HG03354 (cell line): ENCODE results near the gene GGTLC3.
"Not testable (repeated sequence)": the region's sequence is repeated elsewhere in the genome, so short reads cannot be mapped to it uniquely, and the experiment has no call there.

Experiments
- ATAC-seq: cut with Tn5 transposase; IDR thresholded peaks from one replicate; pipeline ENCODE4 v1.9.1; 2021; ENCODE audit warnings: mild to moderate bottlenecking; ENCODE audit not compliant: unreplicated experiment, poor library complexity, severe bottlenecking

GGTLC3 gene

DNA sequence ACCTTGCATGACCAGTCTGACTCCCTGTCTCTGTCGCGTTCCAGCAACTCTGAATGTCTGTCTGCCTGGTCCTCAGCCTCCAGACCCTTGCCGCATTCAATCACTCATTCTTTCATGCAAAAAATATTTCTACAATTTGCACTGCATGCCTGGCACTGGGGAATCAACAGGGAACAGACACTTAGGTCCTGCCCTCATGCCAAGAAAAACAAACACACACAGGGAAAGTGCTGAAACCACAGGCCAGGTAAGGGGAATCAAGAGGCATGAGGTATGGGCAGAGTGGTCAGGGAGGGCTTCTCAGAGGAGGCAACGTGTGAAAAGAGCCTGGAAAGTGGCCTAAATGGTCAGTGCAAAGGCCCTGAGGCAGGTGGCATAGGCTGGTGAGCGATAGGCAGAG lies at the start of gene GGTLC3:
GGTLC3 (minus strand) TSS at position 101 of the 400 bp plus-strand sequence. CDS start 264 bp downstream, outside the sequence.
- ATAC-seq: not testable (repeated sequence)

DNA sequence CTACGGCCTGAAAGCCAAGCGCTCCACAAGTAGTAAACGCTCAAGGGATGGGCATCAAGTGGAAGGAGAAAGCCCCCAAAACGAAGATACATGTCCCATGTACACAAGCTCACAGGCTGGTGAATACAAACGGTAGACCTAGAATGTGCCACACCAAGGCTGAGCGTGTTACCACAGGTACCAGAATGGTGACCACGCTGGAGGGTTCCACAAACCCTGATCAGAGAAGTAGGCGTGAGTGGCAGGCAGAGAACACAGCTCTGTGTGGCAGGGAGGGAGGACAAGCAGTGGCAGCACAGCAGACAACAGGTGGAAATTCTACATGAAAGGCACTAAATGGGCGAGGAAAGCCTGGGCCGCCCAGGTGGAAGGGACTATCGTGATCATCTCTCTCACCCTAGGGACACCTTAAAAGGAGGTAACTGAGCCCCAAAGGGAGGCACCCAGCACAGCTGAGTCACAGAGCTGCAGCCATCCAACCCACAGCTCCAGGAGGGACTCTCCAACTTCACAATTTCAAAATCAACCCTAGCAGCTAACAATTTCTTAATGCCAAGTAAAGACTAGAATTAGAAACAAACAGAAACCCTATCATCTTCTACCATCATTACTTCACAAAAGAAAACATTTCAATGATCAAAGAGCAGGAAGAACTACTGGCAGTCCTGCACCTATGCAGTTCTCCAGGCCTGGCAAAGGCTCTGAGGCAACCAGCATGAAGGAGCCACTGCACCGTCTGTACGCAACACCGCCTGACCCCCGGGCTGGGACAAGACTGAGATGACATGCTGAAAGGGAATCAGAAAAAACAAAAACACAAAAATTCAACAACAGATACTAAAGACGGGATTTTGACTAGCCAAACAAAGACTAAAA lies 42.4 kb upstream of the GGTLC3 start:
- not testable (repeated sequence) for ATAC-seq

DNA sequence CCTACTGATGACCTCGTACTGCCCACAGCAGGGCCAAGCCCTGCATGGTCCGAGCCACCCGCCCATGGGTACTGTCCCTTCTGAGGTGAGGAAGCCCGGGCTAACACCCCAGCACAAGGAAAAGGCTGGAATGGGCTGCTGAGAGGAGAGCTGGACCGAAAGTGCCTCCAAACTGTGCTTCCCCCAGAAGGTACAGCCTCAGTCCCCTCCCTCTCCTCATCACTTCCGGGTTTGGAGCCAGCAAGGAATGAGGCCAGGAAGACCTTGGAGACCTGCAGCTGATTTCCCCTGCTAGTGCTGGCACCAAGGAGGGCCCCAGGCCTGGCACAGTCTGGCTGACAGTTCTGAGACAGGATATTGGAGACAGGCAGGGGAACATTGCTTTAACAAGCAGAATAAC lies 41.0 kb upstream of the GGTLC3 start:
- not testable (repeated sequence) for ATAC-seq

DNA sequence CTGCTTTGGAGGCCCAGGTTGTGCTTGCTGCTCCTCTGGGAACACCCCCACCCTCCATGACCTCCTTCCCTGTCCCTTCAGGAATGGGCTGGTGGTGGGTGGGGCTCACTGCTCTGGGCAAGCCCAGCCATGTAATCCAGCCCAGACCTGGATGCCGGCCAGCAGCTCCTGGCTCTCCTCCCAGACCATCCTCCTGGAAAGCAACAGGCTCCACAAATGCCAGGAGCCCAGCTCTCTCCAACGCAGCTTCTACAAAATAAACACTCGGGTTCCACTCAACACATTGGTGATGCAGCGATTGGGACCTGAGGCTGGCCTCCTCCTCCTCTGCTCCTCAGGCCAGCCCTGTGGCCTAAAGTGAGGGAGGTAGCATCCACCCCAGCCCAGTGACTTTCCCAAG lies 40.6 kb upstream of the GGTLC3 start:
- not testable (repeated sequence) for ATAC-seq

DNA sequence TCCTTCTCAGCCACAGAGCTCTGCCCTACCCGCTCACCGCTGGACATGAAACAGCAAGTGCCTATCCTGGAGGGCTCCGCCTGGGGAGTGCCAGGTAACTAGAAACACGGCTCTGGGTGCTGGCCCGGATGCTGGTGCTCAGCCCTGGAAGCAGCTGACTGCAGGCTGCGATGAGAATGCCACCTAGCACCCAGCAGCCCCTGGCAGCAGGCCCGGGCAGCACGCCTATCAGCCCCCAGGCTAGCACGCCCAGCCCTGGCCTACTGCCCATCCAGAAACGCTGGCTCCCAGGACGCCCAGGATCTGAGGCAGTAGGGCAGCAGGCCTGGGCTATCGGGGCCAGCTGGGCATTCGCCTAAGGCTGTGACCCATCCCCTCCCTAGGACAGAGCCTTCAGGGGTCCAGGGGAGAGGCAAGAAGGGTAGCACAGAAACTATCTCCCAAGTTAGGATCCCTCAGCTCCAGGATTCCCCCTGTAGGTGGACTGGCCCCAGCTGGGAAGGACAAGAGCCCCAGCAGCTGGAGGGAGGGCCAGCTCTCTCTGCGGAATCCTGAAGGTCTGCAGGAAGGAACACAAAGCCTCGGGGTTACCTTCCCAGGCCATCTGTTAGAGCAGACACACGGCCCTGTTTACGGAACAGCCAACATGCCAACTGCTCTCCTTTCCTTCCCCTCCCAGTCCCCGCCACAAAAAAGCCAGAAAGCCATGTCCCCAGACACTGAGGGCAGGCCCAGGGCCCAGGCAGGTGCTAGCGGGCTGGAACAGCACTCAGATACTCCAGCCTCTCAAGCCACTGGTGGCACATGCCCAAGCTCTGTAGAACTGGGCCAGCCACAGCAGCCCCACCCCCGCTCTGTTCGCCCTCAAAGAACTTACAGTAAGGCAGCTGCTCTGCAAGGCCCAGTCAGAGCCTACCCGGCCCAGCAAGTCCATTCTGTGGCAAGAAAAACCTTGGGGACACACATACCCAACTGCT lies 36.6 kb upstream of the GGTLC3 start:
- ATAC-seq: not testable (repeated sequence)

DNA sequence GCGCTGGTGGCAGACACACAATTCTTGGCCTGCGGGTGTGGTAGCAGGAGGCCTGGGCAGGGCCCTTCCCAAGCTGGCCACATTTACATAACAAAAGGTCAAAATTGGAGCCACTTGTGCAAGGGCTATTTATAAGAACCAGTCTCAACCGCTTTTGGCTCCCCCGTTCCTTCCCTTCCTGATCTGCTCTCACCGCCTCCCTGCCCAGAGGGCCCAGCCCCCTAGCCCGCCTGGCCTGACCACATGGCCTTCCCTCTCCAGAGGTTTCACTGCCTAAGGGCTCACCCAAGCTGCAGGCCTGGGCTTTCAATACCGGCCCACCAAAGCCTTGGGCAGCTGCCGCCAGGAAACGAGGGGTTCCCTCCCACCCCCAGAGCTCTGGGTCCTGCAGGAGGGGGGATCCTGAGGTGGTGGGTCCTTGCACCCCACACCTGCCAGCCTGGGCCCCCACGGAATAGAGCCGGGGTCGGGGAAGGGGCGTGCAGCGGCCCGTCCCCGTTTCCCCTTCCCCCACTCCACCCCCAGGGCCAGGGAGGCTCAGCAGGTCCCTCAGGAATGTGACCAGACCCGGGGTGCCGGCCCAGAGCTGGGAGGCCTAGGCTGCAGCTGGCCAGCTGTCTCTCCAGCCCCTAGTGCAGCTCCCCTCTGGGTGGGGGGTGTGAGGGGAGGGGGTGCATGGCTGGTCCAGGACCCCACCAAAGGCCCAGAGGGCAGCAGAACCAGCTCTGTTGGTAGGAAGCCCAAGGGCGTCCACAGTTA lies 35.1 kb upstream of the GGTLC3 start:
- not testable (repeated sequence) for ATAC-seq

DNA sequence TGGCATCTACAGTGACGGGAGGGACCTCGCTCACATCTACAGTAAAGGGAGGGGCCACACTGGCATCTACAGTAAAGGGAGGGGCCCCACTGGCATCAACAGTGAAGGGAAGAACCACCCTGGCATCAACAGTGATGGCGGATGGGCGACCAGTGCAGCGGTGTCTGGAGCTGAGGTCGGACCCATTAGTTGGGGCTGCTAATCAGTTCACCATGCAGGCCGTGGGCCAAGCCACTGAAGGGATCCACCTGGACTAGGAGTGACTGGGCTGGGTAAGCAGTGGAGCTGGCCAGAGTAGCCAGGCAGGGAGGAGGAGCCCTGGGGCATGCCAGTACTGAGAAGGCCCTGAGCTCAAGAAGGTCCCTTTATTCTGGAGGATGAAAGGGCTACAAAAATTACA lies 33.1 kb upstream of the GGTLC3 start:
- ATAC-seq: not testable (repeated sequence)

DNA sequence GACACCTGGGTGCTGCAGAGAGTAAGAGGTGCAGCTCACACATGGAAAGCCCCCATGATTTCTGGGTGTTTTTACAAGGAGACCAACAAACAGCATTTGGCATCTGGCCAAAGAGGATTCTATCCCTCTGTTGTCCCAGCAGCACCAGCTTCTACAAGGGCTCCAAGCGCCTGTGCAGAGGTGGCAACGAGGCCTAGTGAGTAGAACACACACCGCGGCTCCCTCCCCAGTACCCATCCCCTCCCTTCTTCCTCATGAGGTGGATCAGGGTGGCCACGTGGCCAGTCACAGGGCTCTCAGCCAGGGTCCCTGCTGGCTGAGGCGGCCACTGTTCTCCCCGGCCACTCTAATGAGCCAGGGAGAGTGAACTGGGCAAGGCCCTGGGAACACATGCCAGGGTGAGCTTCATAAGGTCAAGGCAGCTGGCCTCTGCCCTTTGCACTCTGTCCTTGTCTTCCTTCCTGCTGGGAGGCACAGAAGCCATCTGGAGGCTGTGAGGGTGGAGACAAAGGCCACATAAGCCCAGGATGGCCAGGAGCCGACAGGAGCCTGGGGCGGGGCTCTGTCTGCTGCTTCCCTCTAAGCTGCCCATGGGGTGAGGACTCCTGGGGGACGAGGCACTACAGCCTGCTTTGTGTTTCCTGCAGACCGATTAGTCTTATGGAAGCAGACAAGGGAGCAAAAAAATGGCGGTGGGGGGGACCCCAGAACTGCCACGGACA lies 31.7 kb upstream of the GGTLC3 start:
- ATAC-seq: not testable (repeated sequence)

DNA sequence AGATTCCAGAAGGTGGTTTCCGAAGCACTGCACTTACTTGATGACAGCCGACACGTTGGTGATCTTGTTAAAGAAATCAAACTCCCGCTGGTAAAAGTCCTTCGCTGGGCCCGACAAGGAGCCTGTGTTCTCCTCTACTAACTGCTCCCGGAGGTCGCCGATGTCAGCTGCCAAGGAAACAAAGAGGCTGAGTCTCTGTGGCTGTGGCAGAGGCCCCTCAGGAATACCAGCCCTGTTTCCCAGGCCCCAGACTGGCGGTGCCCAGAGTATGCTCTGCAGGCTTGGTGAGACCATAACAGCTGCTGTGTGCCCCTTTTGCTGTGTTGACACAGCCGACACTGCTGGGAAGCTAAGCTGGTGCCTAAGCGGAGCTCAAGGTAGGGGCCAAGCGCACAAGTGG lies 26.7 kb upstream of the GGTLC3 start:
- ATAC-seq: not testable (repeated sequence)

DNA sequence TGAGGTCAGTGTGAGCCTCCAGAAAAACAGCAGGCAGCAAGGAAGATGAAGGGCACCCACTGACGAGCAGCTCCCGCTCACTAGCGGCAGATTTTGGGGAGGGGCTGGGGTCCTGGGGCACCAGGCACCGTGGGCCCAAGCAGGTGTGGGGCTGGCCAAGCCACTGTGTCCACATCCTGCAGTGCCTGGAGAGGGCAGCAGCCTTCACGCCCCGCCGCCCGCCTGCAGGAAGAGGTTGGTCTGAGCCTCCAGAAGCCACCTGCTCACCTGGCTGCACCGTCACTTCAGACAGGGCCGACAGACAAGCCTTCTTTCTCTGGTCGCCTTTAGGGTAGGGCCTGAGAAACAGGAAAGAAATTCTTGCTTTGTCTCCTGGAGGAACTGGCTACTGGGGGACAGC lies 25.4 kb upstream of the GGTLC3 start:
- peak; percentile 53 for ATAC-seq

DNA sequence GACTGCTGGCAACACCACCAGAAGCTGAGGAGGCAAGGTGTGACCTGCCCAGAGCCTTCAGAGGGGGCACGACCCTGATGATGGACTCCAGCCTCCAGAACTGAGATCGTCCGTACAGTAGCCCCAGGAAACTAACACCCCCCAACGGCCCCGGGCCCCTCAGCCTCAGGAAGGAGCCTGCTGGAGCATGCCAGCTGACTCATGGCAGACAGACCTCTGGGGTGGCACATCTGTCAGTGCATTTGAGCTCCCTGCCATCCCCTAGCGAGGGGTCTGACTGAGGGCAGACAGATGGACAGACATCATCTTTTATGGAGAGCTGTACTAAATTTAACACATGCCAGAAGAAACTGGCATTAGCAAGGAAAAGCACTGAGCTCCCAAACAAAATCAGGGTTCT lies 22.0 kb upstream of the GGTLC3 start:
- not testable (repeated sequence) for ATAC-seq

DNA sequence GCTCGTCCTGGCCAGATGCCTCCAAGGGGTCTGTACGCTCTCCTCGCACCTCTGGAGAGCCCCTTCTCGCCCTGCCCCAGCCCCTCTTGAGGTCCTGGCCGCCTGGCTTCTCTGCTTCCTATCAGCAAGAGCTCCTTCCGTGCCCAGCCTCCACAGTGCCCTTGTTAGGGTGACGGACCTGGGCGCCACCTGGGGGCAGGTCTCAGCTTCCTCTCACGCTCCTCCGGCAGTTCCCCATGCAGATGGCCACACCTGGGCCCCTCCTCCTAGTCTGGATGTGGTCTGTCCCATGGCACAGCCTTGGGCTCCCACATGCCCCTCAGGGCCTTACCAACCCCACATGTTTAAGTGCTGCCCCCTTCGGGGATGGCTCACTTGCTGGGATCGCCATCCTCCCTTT lies 16.4 kb upstream of the GGTLC3 start:
- not testable (repeated sequence) for ATAC-seq

DNA sequence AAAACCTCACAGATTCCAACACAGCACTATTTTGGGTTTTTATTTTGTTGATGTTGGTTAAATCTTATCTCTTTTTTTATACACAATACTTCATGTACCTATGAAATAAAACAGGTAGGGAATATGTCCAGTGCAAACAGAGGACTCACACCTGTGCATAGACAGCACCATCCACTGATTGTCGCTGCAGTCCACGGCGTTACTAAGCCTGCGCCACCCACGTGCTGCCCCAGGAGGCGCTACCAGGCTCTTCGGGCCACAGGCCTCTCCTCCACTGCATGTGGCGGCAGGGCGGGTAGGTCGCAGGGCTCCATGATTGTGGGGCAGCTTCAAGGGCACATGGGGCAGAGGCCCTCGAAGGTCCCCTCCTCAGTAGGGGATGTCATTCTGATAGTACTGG lies 15.7 kb upstream of the GGTLC3 start:
- ATAC-seq: not testable (repeated sequence)

DNA sequence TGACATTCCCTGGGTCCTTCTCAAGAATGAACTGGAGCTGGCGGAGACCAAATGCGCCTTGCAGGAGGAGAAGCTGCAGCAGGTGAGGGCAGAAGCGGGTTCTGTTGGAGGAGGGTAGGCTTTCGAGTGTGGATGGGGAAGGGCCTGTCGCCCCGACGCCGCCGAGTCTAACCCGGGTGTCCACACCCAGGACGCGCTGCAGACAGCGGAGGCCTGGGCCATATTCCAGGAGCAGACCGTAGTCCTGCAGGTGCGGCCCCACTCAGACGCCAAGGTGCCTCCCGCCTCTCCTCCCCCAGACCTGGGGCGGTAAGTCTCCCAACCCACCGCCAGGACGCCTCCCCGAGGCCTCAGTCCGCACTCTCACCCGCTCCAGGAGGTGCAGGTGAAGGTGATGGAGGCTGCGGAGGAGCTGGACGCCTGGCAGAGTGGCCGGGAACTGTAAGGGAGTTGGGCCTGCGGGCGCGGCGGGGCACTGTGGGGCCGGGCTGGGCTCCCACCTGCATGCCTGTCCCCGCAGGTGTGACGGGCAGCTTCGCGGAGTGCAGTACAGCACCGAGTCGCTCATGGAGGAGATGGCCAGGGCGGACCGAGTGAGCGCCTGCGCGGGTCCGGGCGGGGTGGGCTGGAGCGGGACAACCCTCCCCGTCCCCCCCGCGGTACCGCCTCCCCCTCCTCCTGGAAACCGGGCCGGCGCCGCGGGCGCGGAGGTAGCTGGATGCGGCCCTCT lies 11.6 kb upstream of the GGTLC3 start:
- peak; percentile 7 for ATAC-seq

DNA sequence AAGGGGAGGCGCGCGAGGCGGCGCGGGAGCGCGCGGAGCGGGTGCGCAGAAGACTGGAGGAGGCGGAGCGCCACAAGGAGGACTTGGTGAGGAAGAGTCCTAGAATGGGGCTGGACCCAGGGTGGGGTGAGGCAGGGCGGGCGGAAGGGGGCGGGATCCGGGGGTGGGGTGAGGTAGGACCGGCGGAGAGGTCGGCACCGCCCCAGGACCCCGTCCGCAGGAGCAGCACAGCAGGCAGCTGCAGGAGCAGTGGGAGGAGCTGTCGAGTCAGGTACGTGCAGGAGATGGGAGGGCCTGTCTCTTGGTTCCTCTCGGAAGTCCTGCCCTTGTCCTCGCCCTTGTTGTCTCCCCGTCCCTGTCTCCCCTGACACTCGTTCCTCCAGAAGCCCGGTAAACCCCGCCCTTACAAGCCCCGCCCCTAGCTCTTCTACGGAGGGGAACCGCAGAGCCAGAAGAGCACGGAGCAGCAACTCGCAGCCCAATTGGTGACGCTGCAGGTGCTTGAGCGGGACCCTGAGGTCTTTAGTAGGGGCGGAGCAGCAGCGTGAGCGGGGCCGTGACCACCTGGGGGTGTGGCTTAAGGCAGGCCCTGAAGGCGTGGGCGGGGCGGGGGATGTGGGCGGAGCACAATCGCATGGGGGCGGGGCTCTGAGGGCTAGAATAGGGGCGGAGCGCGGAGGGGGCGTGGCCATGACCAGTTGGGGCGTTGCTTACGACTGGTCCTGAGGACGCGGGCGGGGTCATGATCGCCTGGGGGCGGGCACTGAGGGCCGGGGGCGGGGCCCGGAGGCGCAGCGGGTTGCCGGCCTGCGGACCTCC lies 10.8 kb upstream of the GGTLC3 start:
- peak; percentile 79 for ATAC-seq

DNA sequence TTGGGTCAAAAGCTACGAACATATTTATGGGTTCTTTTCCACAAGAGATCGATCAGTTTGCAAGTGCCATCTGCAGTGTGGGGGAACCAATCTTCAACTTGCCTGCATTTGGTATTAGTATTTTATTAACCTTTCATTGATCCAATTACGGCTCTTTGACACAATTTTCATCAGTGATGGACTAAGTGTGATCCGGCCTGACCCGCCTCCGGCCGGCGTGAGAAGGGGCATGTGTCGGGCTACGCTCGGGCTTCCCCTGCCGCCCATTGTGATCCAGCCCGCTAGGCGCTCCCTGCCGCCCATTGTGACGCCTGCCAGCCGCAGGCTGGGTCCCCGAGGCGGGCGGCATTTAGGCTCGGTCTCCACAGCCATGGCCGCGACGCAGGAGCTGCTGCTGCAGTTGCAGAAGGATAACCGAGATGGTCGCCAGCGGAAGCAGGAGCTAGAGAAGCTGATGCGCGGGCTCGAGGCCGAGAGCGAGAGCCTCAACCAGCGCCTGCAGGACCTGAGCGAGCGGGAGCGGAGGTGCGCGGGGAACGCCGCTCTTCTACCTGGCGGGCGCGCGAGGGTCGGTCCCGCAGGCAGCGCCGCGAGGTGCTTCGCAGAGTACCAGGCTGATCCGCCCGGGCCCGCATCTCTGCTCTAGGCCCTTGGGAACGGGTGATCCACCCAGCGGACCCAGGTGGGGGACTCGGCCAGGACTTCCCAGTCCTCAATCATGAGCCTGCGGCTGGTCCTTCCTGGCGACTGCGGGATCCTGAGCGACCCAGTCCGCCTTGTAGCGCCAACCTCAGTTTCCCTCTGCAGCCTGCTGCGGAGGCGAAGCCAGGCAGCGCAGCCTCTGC lies 10.0 kb upstream of the GGTLC3 start, which contains the start of gene TMEM191B:
TMEM191B (plus strand) TSS at position 51 of the 845 bp plus-strand sequence; CDS start at position 230, 179 bp downstream.
- ATAC-seq: peak; percentile 29

DNA sequence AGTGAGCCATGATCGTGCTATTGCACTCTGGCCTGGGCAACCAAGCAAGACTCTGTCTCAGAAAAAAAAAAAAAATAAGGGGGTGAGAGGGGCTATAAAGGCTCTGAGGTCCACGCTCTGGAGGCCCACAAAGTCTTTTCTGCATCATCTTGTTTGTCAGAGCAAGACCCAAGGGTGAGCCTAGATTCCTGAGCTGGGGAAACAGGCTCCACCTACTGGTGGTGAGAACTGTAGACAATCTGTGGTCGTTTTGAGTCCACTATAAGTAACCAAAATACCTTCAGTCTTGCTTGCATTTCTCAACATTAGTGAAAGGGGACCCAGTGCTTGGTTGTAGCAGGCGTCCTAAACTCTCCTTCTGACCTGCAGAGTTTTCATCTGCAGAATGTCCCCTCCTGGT lies 5.4 kb upstream of the GGTLC3 start:
- not testable (repeated sequence) for ATAC-seq
